Ovary (tissue), 3 donors: ENCODE results near the gene NRAP.

Experiments used
- CTCF ChIP-seq, 3 donors: fragments of 450-650 bp in 2 of 3; fragments of 200-600 bp in 1 of 3; IDR thresholded peaks; one replicate each; pipeline versions ENCODE4 v1.5.1 to v1.8.0; 2016 to 2022; ENCODE audit warnings: antibody characterized with exemption in 3 of 3, mild to moderate bottlenecking in 1 of 3
- EP300 ChIP-seq: sonication (generic); formaldehyde crosslinking; IDR thresholded peaks from one replicate; pipeline ENCODE4 v1.6.1; 2017; ENCODE audit warnings: antibody characterized with exemption
- POLR2A ChIP-seq: fragments of 450-650 bp; IDR thresholded peaks from one replicate; pipeline ENCODE4 v1.6.1; 2017; ENCODE audit warnings: antibody characterized with exemption, mild to moderate bottlenecking, moderate library complexity
- donor health status: DM: no; HTN: no; CAD: no.

GRCh38 chr10:113617086-113617485 lies 46.8 kb downstream of the NRAP start:
- no peak for TF ChIP-seq CTCF (IDR thresholded peaks at IDR 0.05)
- TF ChIP-seq EP300 = no peak
- TF ChIP-seq POLR2A = no peak
